DND-41 (cell line): ENCODE measurements around the gene UBTD1.

Source experiments
- ATAC-seq: fragments of 200-7000 bp; cut with Tn5 transposase; 3 replicates; pipeline ENCODE4 v1.9.1; 2021; ENCODE audit warnings: low read depth; ENCODE audit not compliant: insufficient read depth
- DNase-seq: peaks from one replicate; pipeline ENCODE4 v3.0.0-alpha.2; 2020
- H2AFZ ChIP-seq: 2 replicates; pipeline ENCODE4 v1.6.0; 2012; ENCODE audit warnings: low read depth, low read length
- H3K27ac ChIP-seq: 2 replicates; pipeline ENCODE4 v1.5.1; 2012; ENCODE audit warnings: low read length, inconsistent platforms
- H3K27me3 ChIP-seq: fragments of 200-600 bp; sonication (generic); 2 replicates; pipeline ENCODE4 v1.6.0; 2012; ENCODE audit warnings: low read length, mild to moderate bottlenecking, inconsistent platforms; ENCODE audit not compliant: insufficient read depth, poor library complexity
- H3K36me3 ChIP-seq: 2 replicates; pipeline ENCODE4 v1.5.1; 2012; ENCODE audit warnings: low read length, inconsistent platforms; ENCODE audit not compliant: insufficient read depth
- H3K4me1 ChIP-seq: 2 replicates; pipeline ENCODE4 v1.5.1; 2012; ENCODE audit warnings: mild to moderate bottlenecking, low read length; ENCODE audit not compliant: insufficient read depth
- H3K4me2 ChIP-seq: 2 replicates; pipeline ENCODE4 v1.6.0; 2012; ENCODE audit warnings: mild to moderate bottlenecking, moderate library complexity, low read length, inconsistent platforms; ENCODE audit not compliant: insufficient read depth
- H3K4me3 ChIP-seq, 2 experiments: fragments of 200-600 bp in 1 of 2; shearing (Covaris generic) in 1 of 2; 2 replicates each; pipeline ENCODE4 v1.5.1; 2012 to 2016; ENCODE audit warnings: inconsistent platforms in 2 of 2, low read length in 2 of 2, mild to moderate bottlenecking in 2 of 2, low read depth in 1 of 2, moderate library complexity in 1 of 2
- H3K79me2 ChIP-seq: 2 replicates; pipeline ENCODE4 v1.6.0; 2012; ENCODE audit warnings: low read length, inconsistent platforms; ENCODE audit not compliant: insufficient read depth
- H3K9ac ChIP-seq: 2 replicates; pipeline ENCODE4 v1.6.0; 2012; ENCODE audit warnings: low read depth, mild to moderate bottlenecking, inconsistent platforms, low read length, moderate library complexity
- H3K9me3 ChIP-seq: 2 replicates; pipeline ENCODE4 v1.5.1; 2012; ENCODE audit warnings: low read length, moderate library complexity, mild to moderate bottlenecking, inconsistent platforms; ENCODE audit not compliant: insufficient read depth, severe bottlenecking
- H4K20me1 ChIP-seq: 2 replicates; pipeline ENCODE4 v1.6.0; 2012; ENCODE audit warnings: low read length; ENCODE audit not compliant: insufficient read depth
- EZH2 ChIP-seq: IDR thresholded peaks from 3 replicates; pipeline ENCODE4 v1.6.1; 2012; ENCODE audit warnings: borderline replicate concordance, low read depth, mild to moderate bottlenecking, moderate library complexity, low read length, inconsistent platforms; ENCODE audit not compliant: severe bottlenecking
- TF ChIP-seq, protein P1 (sequence below): IDR thresholded peaks from 2 replicates; pipeline ENCODE4 v1.5.1; 2012; ENCODE audit warnings: borderline replicate concordance, low read length, moderate library complexity, mild to moderate bottlenecking; ENCODE audit not compliant: poor library complexity, severe bottlenecking; ENCODE audit errors: extremely low read depth

The UBTD1 gene

DNA sequence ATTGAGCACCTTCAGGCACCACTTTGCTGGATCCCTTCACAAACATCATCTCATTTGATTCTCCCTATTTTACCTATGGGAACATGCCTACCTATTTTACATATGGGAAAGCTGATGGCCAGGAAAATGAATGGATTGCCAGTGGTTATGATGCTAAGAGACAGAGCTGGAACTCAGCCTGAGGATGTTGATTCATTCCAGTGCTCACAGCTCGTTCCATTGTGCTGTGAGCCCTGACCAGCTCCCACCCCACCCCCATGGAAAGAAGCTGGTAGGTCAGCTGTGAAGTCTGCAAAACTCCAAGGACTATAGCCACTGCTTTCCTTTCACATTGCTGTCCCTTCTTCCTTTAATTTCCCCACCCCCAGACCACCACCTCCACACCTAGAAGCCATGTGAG lies 9.6 kb downstream of the UBTD1 start:
- H3K4me3 ChIP-seq = no peak overlapping the region
- no peak overlapping the region for H3K9ac ChIP-seq
- no peaks in the 10 kb centered on the region for H3K4me1 ChIP-seq
- TF ChIP-seq EZH2 = no peak
- TF ChIP-seq, protein P1, sequence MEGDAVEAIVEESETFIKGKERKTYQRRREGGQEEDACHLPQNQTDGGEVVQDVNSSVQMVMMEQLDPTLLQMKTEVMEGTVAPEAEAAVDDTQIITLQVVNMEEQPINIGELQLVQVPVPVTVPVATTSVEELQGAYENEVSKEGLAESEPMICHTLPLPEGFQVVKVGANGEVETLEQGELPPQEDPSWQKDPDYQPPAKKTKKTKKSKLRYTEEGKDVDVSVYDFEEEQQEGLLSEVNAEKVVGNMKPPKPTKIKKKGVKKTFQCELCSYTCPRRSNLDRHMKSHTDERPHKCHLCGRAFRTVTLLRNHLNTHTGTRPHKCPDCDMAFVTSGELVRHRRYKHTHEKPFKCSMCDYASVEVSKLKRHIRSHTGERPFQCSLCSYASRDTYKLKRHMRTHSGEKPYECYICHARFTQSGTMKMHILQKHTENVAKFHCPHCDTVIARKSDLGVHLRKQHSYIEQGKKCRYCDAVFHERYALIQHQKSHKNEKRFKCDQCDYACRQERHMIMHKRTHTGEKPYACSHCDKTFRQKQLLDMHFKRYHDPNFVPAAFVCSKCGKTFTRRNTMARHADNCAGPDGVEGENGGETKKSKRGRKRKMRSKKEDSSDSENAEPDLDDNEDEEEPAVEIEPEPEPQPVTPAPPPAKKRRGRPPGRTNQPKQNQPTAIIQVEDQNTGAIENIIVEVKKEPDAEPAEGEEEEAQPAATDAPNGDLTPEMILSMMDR = no peak
- H2AFZ ChIP-seq = no peak overlapping the region
- H4K20me1 ChIP-seq = no peaks in the 10 kb centered on the region
- no peaks in the 10 kb centered on the region for H3K79me2 ChIP-seq
- no peak overlapping the region for H3K4me2 ChIP-seq
- no peak overlapping the region for H3K27ac ChIP-seq
- DNase-seq (no peak), ATAC-seq (no peak)
- peaks cover 12% of the 10 kb centered on the region for H3K27me3 ChIP-seq
- H3K36me3 ChIP-seq = no peaks in the 10 kb centered on the region
- no peaks in the 10 kb centered on the region for H3K9me3 ChIP-seq

DNA sequence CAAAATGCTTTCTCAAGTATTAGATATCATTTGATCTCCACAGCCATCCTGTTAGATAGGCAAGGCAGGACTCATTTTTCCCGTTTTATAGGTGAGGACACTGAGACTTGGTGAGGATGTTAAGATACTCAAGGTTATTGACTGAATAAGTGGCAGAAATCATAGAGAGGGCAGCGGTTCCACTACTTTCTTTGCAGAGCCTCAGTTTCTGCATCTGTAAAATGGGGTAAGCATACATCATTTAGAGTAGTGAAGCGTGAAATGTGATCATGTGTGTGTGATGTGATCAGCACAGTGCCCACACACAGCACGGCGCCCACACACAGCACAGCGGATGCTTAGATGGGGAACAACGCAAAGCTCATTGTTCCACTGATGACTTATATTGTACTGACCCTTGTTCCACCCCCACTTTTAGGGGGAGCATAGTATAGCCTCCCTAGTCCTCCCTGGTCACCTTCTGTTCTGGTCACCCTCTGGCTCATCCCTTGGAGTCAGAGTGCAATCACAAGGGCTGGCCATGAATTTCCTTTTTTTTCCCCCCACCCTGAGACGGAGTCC lies 10.5 kb downstream of the UBTD1 start:
- DNase-seq (no peak), ATAC-seq (no peak)
- Histone ChIP-seq H3K9ac (no peak overlapping the region), H3K27me3 (peaks cover 11% of the 10 kb centered on the region), H3K4me1 (no peaks in the 10 kb centered on the region), H3K4me3 (no peak overlapping the region), H3K27ac (no peak overlapping the region), H3K79me2 (no peaks in the 10 kb centered on the region), H3K4me2 (no peak overlapping the region), H2AFZ (no peak overlapping the region), H4K20me1 (no peaks in the 10 kb centered on the region), H3K36me3 (no peaks in the 10 kb centered on the region), H3K9me3 (no peaks in the 10 kb centered on the region)
- TF ChIP-seq, protein P1 = no peak
- no peak for TF ChIP-seq EZH2

DNA sequence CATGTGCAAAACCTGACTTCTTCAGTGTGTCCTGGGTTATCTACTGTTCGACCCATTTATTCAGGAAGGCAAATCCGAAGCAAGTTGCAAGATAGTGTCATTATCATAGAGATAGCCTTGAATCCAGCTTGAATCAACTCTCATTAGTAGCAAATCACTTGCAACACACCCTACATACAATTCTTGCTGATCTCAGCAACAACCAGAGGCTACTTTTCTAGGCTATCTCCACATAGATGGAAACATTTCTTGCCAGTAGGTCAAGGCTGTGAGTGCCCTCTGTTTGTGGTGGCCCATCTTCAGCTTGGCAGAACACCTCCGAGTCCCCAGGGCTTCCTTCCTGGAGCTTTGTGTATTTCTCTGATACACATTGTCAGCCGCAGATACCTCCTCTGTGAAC lies 12.0 kb downstream of the UBTD1 start:
- TF ChIP-seq, protein P1 = no peak
- no peak for TF ChIP-seq EZH2
- H3K9ac ChIP-seq = no peak overlapping the region
- H3K36me3 ChIP-seq = no peaks in the 10 kb centered on the region
- H3K4me3 ChIP-seq = no peak overlapping the region
- no peaks in the 10 kb centered on the region for H3K4me1 ChIP-seq
- DNase-seq (no peak), ATAC-seq (no peak)
- no peak overlapping the region for H3K4me2 ChIP-seq
- H4K20me1 ChIP-seq = peaks cover 3% of the 10 kb centered on the region; the same call in 1 of the 2 replicates
- no peak overlapping the region for H3K27ac ChIP-seq
- peaks cover 11% of the 10 kb centered on the region for H3K27me3 ChIP-seq
- no peak overlapping the region for H2AFZ ChIP-seq
- H3K79me2 ChIP-seq = no peaks in the 10 kb centered on the region
- H3K9me3 ChIP-seq = no peaks in the 10 kb centered on the region
